H1 (cell line): ENCODE measurements around the gene RBM47. TPM values are rescaled to one million over a fixed set of nuclear protein-coding genes. Genes with fewer than 3 reads are reported as not detected.

Source experiments
- CTCF ChIA-PET: fragments of 300-600 bp; sonication (Branson Sonifier 250); formaldehyde crosslinking; loops from one replicate; lab custom pipeline; 2021; ENCODE audit not compliant: partially characterized antibody; lab: Charles Lee
- POLR2A ChIA-PET: fragments of 300-600 bp; sonication (Branson Sonifier 250); formaldehyde crosslinking; loops from one replicate; lab custom pipeline; 2021; ENCODE audit warnings: inconsistent platforms; ENCODE audit not compliant: partially characterized antibody; lab: Charles Lee
- DNase-seq, 2 experiments: peaks; one replicate each; pipeline versions ENCODE4 v3.0.0 to v3.0.0-alpha.2; 2010 to 2022; ENCODE audit warnings: low spot score in 2 of 2, low read depth in 1 of 2, mixed read lengths in 1 of 2
- FAIRE-seq: peaks from 2 replicates; lab custom pipeline; 2011; peaks lifted over from hg19 to GRCh38; lab: Jason Lieb, UNC
- H2AFZ ChIP-seq: 2 replicates; pipeline ENCODE4 v1.8.1; 2012; ENCODE audit warnings: low read length, inconsistent platforms
- H2AK5ac ChIP-seq: 2 replicates; pipeline ENCODE4 v1.6.1; 2013; ENCODE audit warnings: low read depth, low read length
- H2BK120ac ChIP-seq: replicated peaks from 2 replicates; pipeline ENCODE3; 2013; ENCODE audit warnings: low read depth, low read length, inconsistent platforms
- H2BK12ac ChIP-seq: 2 replicates; pipeline ENCODE4 v1.6.1; 2013; ENCODE audit warnings: low read depth, low read length
- H2BK15ac ChIP-seq: 2 replicates; pipeline ENCODE4 v1.6.1; 2013; ENCODE audit warnings: low read length
- H2BK20ac ChIP-seq: 2 replicates; pipeline ENCODE4 v1.6.1; 2013; ENCODE audit warnings: low read length
- H2BK5ac ChIP-seq: 2 replicates; pipeline ENCODE4 v1.6.1; 2013; ENCODE audit warnings: low read depth, low read length
- H3K14ac ChIP-seq: 2 replicates; pipeline ENCODE4 v1.6.1; 2013; ENCODE audit warnings: inconsistent platforms; ENCODE audit not compliant: insufficient read length
- H3K18ac ChIP-seq: 2 replicates; pipeline ENCODE4 v1.6.1; 2013; ENCODE audit warnings: low read length; ENCODE audit errors: extremely low read depth
- H3K23ac ChIP-seq: 2 replicates; pipeline ENCODE4 v1.6.1; 2013; ENCODE audit warnings: inconsistent platforms; ENCODE audit not compliant: insufficient read length
- H3K23me2 ChIP-seq: 2 replicates; pipeline ENCODE4 v1.6.1; 2013; ENCODE audit warnings: low read depth, low read length
- H3K27ac ChIP-seq: 2 replicates; pipeline ENCODE4 v1.6.1; 2011; ENCODE audit warnings: low read depth, low read length, inconsistent platforms
- H3K27me3 ChIP-seq, 4 experiments: replicated peaks in 1 of 4; 1 replicate in 1 of 4; 2 replicates in 3 of 4; pipeline versions ENCODE4 v1.6.1 to v1.8.1; 2011 to 2013; ENCODE audit warnings: low read length in 3 of 4, mild to moderate bottlenecking in 3 of 4, inconsistent platforms in 2 of 4, mixed read lengths in 2 of 4, moderate library complexity in 1 of 4; ENCODE audit not compliant: control insufficient read depth in 3 of 4, insufficient read depth in 3 of 4; ENCODE audit errors: extremely low read depth in 1 of 4
- H3K36me3 ChIP-seq, 4 experiments: 2 replicates each; pipeline versions ENCODE4 v1.6.1 to v1.8.1; 2011 to 2013; ENCODE audit warnings: mild to moderate bottlenecking in 4 of 4, low read length in 3 of 4, moderate library complexity in 2 of 4, control low read depth in 1 of 4, inconsistent platforms in 1 of 4; ENCODE audit not compliant: insufficient read depth in 4 of 4, control insufficient read depth in 2 of 4
- H3K4ac ChIP-seq: replicated peaks from 2 replicates; pipeline ENCODE3; 2013; ENCODE audit warnings: low read length, low read depth, mixed read lengths, inconsistent platforms; ENCODE audit not compliant: insufficient read length
- H3K4me1 ChIP-seq, 4 experiments: replicated peaks in 1 of 4; 1 replicate in 1 of 4; 2 replicates in 3 of 4; pipeline versions ENCODE4 v1.6.1 to v1.8.1; 2011 to 2013; ENCODE audit warnings: low read length in 3 of 4, inconsistent platforms in 2 of 4, mixed read lengths in 1 of 4; ENCODE audit not compliant: insufficient read depth in 4 of 4, control insufficient read depth in 3 of 4
- H3K4me2 ChIP-seq, 2 experiments: 2 replicates each; pipeline versions ENCODE4 v1.6.1 to v1.8.1; 2011 to 2013; ENCODE audit warnings: low read depth in 2 of 2, low read length in 2 of 2, control low read depth in 1 of 2, inconsistent platforms in 1 of 2, mild to moderate bottlenecking in 1 of 2; ENCODE audit not compliant: insufficient read depth in 1 of 2
- H3K4me3 ChIP-seq, 4 experiments: fragments of 200-600, 300-600 bp in 1 of 4; sonication (generic), shearing (Covaris generic), sonication (Bioruptor Twin) in 1 of 4; 2 replicates each; pipeline versions ENCODE4 v1.5.1 to v1.8.1; 2011 to 2016; ENCODE audit warnings: low read length in 4 of 4, low read depth in 3 of 4, control low read depth in 2 of 4, inconsistent platforms in 2 of 4, mild to moderate bottlenecking in 2 of 4, mixed read lengths in 1 of 4, moderate library complexity in 1 of 4; ENCODE audit not compliant: insufficient read depth in 2 of 4; ENCODE audit errors: extremely low read depth in 1 of 4
- H3K56ac ChIP-seq: replicated peaks from 2 replicates; pipeline ENCODE3; 2013; ENCODE audit warnings: low read depth, mild to moderate bottlenecking, mixed read lengths, low read length, inconsistent platforms; ENCODE audit not compliant: insufficient read length
- H3K79me1 ChIP-seq: 2 replicates; pipeline ENCODE4 v1.6.1; 2013; ENCODE audit warnings: low read depth, low read length, control low read depth
- H3K79me2 ChIP-seq, 2 experiments: 2 replicates each; pipeline versions ENCODE4 v1.6.1 to v1.8.1; 2012 to 2013; ENCODE audit warnings: low read length in 2 of 2, mild to moderate bottlenecking in 2 of 2, inconsistent platforms in 1 of 2; ENCODE audit not compliant: insufficient read depth in 2 of 2, control insufficient read depth in 1 of 2
- H3K9ac ChIP-seq, 4 experiments: replicated peaks in 1 of 4; 1 replicate in 1 of 4; 2 replicates in 3 of 4; pipeline versions ENCODE4 v1.6.1 to v1.8.1; 2011 to 2013; ENCODE audit warnings: low read depth in 3 of 4, low read length in 3 of 4, control low read depth in 2 of 4, mild to moderate bottlenecking in 2 of 4, moderate library complexity in 2 of 4, inconsistent platforms in 1 of 4; ENCODE audit errors: extremely low read depth in 1 of 4
- H3K9me3 ChIP-seq, 2 experiments: 2 replicates each; pipeline versions ENCODE4 v1.6.1 to v1.8.1; 2012 to 2013; ENCODE audit warnings: mild to moderate bottlenecking in 2 of 2, moderate library complexity in 2 of 2, control low read depth in 1 of 2, inconsistent platforms in 1 of 2, low read depth in 1 of 2, low read length in 1 of 2, mixed read lengths in 1 of 2; ENCODE audit not compliant: insufficient read depth in 2 of 2
- H4K20me1 ChIP-seq, 2 experiments: replicated peaks in 1 of 2; 2 replicates each; pipeline versions ENCODE3 to v1.8.1; 2011 to 2013; ENCODE audit warnings: inconsistent platforms in 2 of 2, low read length in 2 of 2, mild to moderate bottlenecking in 1 of 2; ENCODE audit not compliant: insufficient read depth in 2 of 2, control insufficient read depth in 1 of 2
- H4K5ac ChIP-seq: 2 replicates; pipeline ENCODE4 v1.6.1; 2013; ENCODE audit warnings: low read length, low read depth, mixed read lengths, inconsistent platforms; ENCODE audit not compliant: insufficient read length
- H4K8ac ChIP-seq: 2 replicates; pipeline ENCODE4 v1.8.0; 2013; ENCODE audit warnings: mild to moderate bottlenecking, moderate library complexity, low read length, inconsistent platforms; ENCODE audit not compliant: insufficient read depth; ENCODE audit errors: extremely low read depth
- H4K91ac ChIP-seq: replicated peaks from 2 replicates; pipeline ENCODE3; 2013; ENCODE audit warnings: low read length, mixed read lengths, inconsistent platforms; ENCODE audit not compliant: insufficient read length
- CREB1 ChIP-seq: IDR thresholded peaks from 2 replicates; pipeline ENCODE4 v1.6.1; 2012; ENCODE audit warnings: inconsistent platforms
- FOSL1 ChIP-seq: IDR thresholded peaks from 2 replicates; pipeline ENCODE4 v1.6.1; 2011; ENCODE audit warnings: mild to moderate bottlenecking, low read depth, low read length, moderate library complexity; ENCODE audit not compliant: insufficient read depth
- GABPA ChIP-seq: IDR thresholded peaks from 2 replicates; pipeline ENCODE4 v1.6.1; 2011; ENCODE audit warnings: mild to moderate bottlenecking, low read length, moderate library complexity, borderline replicate concordance; ENCODE audit not compliant: insufficient read depth
- KDM1A ChIP-seq: fragments of 200-600, 300-600 bp; sonication (generic); IDR thresholded peaks from 2 replicates; pipeline ENCODE4 v1.7.1; 2016; ENCODE audit warnings: mild to moderate bottlenecking, low read length, borderline replicate concordance
- KDM4A ChIP-seq: IDR thresholded peaks from one replicate; pipeline ENCODE4 v1.7.1; 2012; ENCODE audit warnings: low read depth, mild to moderate bottlenecking, moderate library complexity, low read length, inconsistent platforms; ENCODE audit not compliant: severe bottlenecking
- MAX ChIP-seq: IDR thresholded peaks from 2 replicates; pipeline ENCODE4 v1.6.1; 2012; ENCODE audit warnings: inconsistent platforms
- POLR2A ChIP-seq, 2 experiments: IDR thresholded peaks; 1 replicate in 1 of 2; 2 replicates in 1 of 2; pipeline ENCODE4 v1.6.1; 2011; ENCODE audit warnings: low read depth in 2 of 2, low read length in 2 of 2, mild to moderate bottlenecking in 2 of 2; ENCODE audit errors: control extremely low read depth in 1 of 2
- RAD21 ChIP-seq, 2 experiments: IDR thresholded peaks in 1 of 2; conservative IDR thresholded peaks in 1 of 2; 2 replicates each; pipeline ENCODE4 v1.6.1; 2011; ENCODE audit warnings: low read depth in 2 of 2, low read length in 2 of 2, improper control_type of control experiment in 1 of 2, inconsistent platforms in 1 of 2, mild to moderate bottlenecking in 1 of 2, moderate library complexity in 1 of 2
- RBBP5 ChIP-seq: IDR thresholded peaks from 2 replicates; pipeline ENCODE4 v1.7.1; 2012; ENCODE audit warnings: low read depth, mild to moderate bottlenecking, inconsistent platforms, low read length, moderate library complexity, borderline replicate concordance
- SAP30 ChIP-seq: fragments of 300-600 bp; sonication (generic); IDR thresholded peaks from 2 replicates; pipeline ENCODE4 v1.7.1; 2012; ENCODE audit warnings: low read length, moderate library complexity, mild to moderate bottlenecking, inconsistent platforms; ENCODE audit not compliant: insufficient read depth, insufficient replicate concordance
- SIX5 ChIP-seq: IDR thresholded peaks from 2 replicates; pipeline ENCODE4 v1.6.1; 2011; ENCODE audit warnings: mild to moderate bottlenecking, low read depth, low read length
- SP4 ChIP-seq: IDR thresholded peaks from 2 replicates; pipeline ENCODE4 v1.6.1; 2012; ENCODE audit warnings: low read length, inconsistent platforms
- TAF7 ChIP-seq: optimal IDR thresholded peaks from 2 replicates; pipeline ENCODE3; 2011; ENCODE audit warnings: low read depth, mild to moderate bottlenecking, inconsistent platforms, low read length, moderate library complexity, borderline replicate concordance
- YY1 ChIP-seq: IDR thresholded peaks from 2 replicates; pipeline ENCODE4 v1.6.1; 2011; ENCODE audit warnings: low read depth, mild to moderate bottlenecking, low read length
- WGBS, 2 experiments: shearing (Covaris generic) in 1 of 2; methylation state at CpG; one replicate each; pipeline versions ENCODE4 v1.1.6 to v1.1.7; 2013 to 2015; ENCODE audit warnings: low lambda C conversion rate in 2 of 2, mixed read lengths in 2 of 2, inconsistent platforms in 1 of 2, low coverage in 1 of 2, missing lambda C conversion rate in 1 of 2; ENCODE audit not compliant: insufficient replicate concordance in 2 of 2, insufficient coverage in 1 of 2, insufficient read length in 1 of 2; ENCODE audit errors: extremely low coverage in 1 of 2, missing lambda C conversion rate in 1 of 2; 5-methylcytosine and 5-hydroxymethylcytosine counted together
- polyA plus RNA-seq, 7 experiments: library from polyadenylated mRNA; depleted of rRNA in 3 of 7; stranded (reverse) in 5 of 7; unstranded in 2 of 7; fragments of >200 nt in 5 of 7; fragments of 200-250 nt in 2 of 7; gene quantifications; 1 replicate in 5 of 7; 2 replicates in 1 of 7; 4 replicates in 1 of 7; pipeline versions ENCODE4 v1.2.1 to v1.2.3, GENCODE V29; 2011 to 2013; ENCODE audit warnings: missing spikeins in 2 of 7, mixed read lengths in 2 of 7
- total RNA-seq: library from RNA; stranded (reverse); fragmentation: NEBNext Ultra II Directional; extraction: Animal tissue kit (Norgen Biotek cat#: 25700); gene quantifications from 2 replicates; pipeline ENCODE4 v1.2.1, GENCODE V29; 2021

Gene RBM47
- total and polyA plus RNA-seq, 2 of the 8 experiments (the other 6 are each of a cell fraction or from before 2014, with no cell fraction given) = 42.8 to 78.9 TPM

GRCh38 chr4:40441430-40441829 lies 188.2 kb downstream of the RBM47 start:
- Histone ChIP-seq H3K4me3 (no peak overlapping the region), H2AK5ac (no peak overlapping the region), H3K14ac (no peak overlapping the region), H2BK5ac (no peak overlapping the region), H4K91ac (no peak overlapping the region), H3K56ac (no peak overlapping the region), H3K4me1 (peaks cover 0 to 2% (median 0%) of the 10 kb centered on the region in 4 experiments; a peak in 2 of 7 replicates), H4K5ac (no peak overlapping the region), H3K9me3 (no peaks in the 10 kb centered on the region), H3K27ac (no peak overlapping the region), H3K79me1 (peaks cover 3% of the 10 kb centered on the region; the same call in 1 of the 2 replicates), H3K4me2 (no peak overlapping the region), H3K36me3 (peaks cover 0 to 12% (median 7%) of the 10 kb centered on the region in 4 experiments; a peak in 5 of 8 replicates), H2BK15ac (no peak overlapping the region), H3K27me3 (no peaks in the 10 kb centered on the region), H2AFZ (no peak overlapping the region), H2BK12ac (no peak overlapping the region), H4K20me1 (peaks cover 0 to 3% of the 10 kb centered on the region in 2 experiments), H3K23me2 (no peaks in the 10 kb centered on the region; the same call in 1 of the 2 replicates), H3K79me2 (no peaks in the 10 kb centered on the region), H3K23ac (no peak overlapping the region), H3K18ac (no peak overlapping the region), H2BK120ac (no peak overlapping the region), H3K9ac (no peak overlapping the region), H3K4ac (no peak overlapping the region), H4K8ac (no peak overlapping the region), H2BK20ac (no peak overlapping the region)
- CTCF ChIA-PET = interaction anchor here (0.6 kb wide), 1 partner anchor 456 kb away, joined by 5 read pairs; no protein-coding TSS in a partner anchor
- POLR2A ChIA-PET = no interaction called here
- FAIRE-seq (no peak), DNase-seq (no peak)
- WGBS, 2 experiments = 100% methylated on average over 1 of the region's 1 CpG; no CpG with 5 or more reads in 1 of the 2 experiments
- TF ChIP-seq SAP30 = no peak
- no peak for TF ChIP-seq KDM4A
- no peak for TF ChIP-seq SP4
- no peak for TF ChIP-seq TAF7
- no peak for TF ChIP-seq YY1
- no peak for TF ChIP-seq FOSL1
- TF ChIP-seq MAX = no peak
- TF ChIP-seq KDM1A = no peak
- no peak for TF ChIP-seq GABPA
- TF ChIP-seq RBBP5 = no peak
- TF ChIP-seq RAD21 (IDR thresholded peaks at IDR 0.05 in 1 of 2, conservative IDR thresholded peaks at IDR 0.05 in 1 of 2; ENCODE audit: low read depth in 2 of 2, low read length in 2 of 2) = no peak
- TF ChIP-seq POLR2A (IDR thresholded peaks at IDR 0.05; ENCODE audit: control extremely low read depth in 1 of 2, low read depth in 2 of 2, low read length in 2 of 2) = no peak
- no peak for TF ChIP-seq CREB1
- TF ChIP-seq SIX5 = no peak
